Panc1 (cell line): Measurements from ENCODE around the gene RCBTB2. TPM values are rescaled to one million over a fixed set of nuclear protein-coding genes. Genes with fewer than 3 reads are reported as not detected.

ENCODE experiments used
- ATAC-seq: fragments of 200-7000 bp; cut with Tn5 transposase; 2 replicates; pipeline ENCODE4 v1.9.1; 2020; ENCODE audit warnings: mild to moderate bottlenecking, moderate library complexity
- BruUV-seq: library from RNA; stranded (reverse); fragments of 400-500 nt; replicated peaks from 2 replicates; lab custom pipeline; 2021; lab: Mats Ljungman, UMichigan
- CTCF ChIA-PET: fragments of 300-600 bp; sonication (Branson Sonifier 250); formaldehyde crosslinking; loops from one replicate; lab custom pipeline; 2022; ENCODE audit warnings: antibody characterized with exemption; lab: Charles Lee
- POLR2A ChIA-PET: fragments of 300-600 bp; sonication (Branson Sonifier 250); formaldehyde crosslinking; loops from one replicate; lab custom pipeline; 2022; ENCODE audit warnings: antibody characterized with exemption; lab: Charles Lee
- DNase-seq: peaks from one replicate; pipeline ENCODE4 v3.0.0-alpha.2; 2010; ENCODE audit warnings: low read depth, low spot score
- H3K27ac ChIP-seq: 2 replicates; pipeline ENCODE4 v1.5.1; 2011; ENCODE audit warnings: mild to moderate bottlenecking, low read length, inconsistent platforms
- H3K27me3 ChIP-seq: fragments of 200-500 bp; sonication (Bioruptor generic); 2 replicates; pipeline ENCODE4 v1.6.0; 2014; ENCODE audit warnings: low read length, inconsistent platforms; ENCODE audit not compliant: control insufficient read depth, insufficient read depth
- H3K36me3 ChIP-seq: fragments of 200-500 bp; sonication (Bioruptor generic); 2 replicates; pipeline ENCODE4 v1.5.1; 2014; ENCODE audit warnings: inconsistent platforms, mild to moderate bottlenecking, low read length, moderate library complexity; ENCODE audit not compliant: control insufficient read depth, insufficient read depth
- H3K4me1 ChIP-seq: 2 replicates; pipeline ENCODE4 v1.5.1; 2011; ENCODE audit warnings: inconsistent platforms, mild to moderate bottlenecking, low read length, moderate library complexity; ENCODE audit not compliant: control insufficient read depth, insufficient read depth
- H3K4me3 ChIP-seq, 2 experiments: 2 replicates each; pipeline ENCODE4 v1.5.1; 2011 to 2012; ENCODE audit warnings: low read depth in 2 of 2, low read length in 2 of 2, mild to moderate bottlenecking in 2 of 2, inconsistent platforms in 1 of 2, moderate library complexity in 1 of 2
- H3K9me3 ChIP-seq: fragments of 200-500 bp; sonication (Bioruptor generic); 2 replicates; pipeline ENCODE4 v1.5.1; 2014; ENCODE audit warnings: low read depth, mild to moderate bottlenecking, inconsistent platforms, low read length, moderate library complexity; ENCODE audit not compliant: control insufficient read depth, insufficient read depth
- POLR2AphosphoS5 ChIP-seq: IDR thresholded peaks from 2 replicates; pipeline ENCODE4 v1.6.1; 2012; ENCODE audit warnings: mild to moderate bottlenecking, low read depth, low read length, moderate library complexity
- SIN3A ChIP-seq: IDR thresholded peaks from 2 replicates; pipeline ENCODE4 v1.6.1; 2012; ENCODE audit warnings: low read depth, mild to moderate bottlenecking, low read length, moderate library complexity, borderline replicate concordance; ENCODE audit not compliant: insufficient read depth
- TCF7L2 ChIP-seq: IDR thresholded peaks from 2 replicates; pipeline ENCODE4 v1.6.1; 2011; ENCODE audit warnings: mild to moderate bottlenecking, low read depth, low read length, inconsistent platforms
- in situ Hi-C: cut with HindIII; loops from 2 replicates; pipeline ENCODE4 v1.10.0; 2016; ENCODE audit warnings: low sequenced_read_pairs, low pct_unique_long_range_greater_than_20kb
- intact Hi-C: fragments of 100-400 bp; cut with micrococcal nuclease; formaldehyde crosslinking; loops from one replicate; pipeline ENCODE4 v1.10.0; 2022; ENCODE audit not compliant: unreplicated experiment
- total RNA-seq: library from RNA; stranded (reverse); gene quantifications from one replicate; pipeline ENCODE4 v1.2.1, GENCODE V29; 2021; ENCODE audit not compliant: unreplicated experiment
- TF ChIP-seq, protein P1 (sequence below): fragments of 450-650 bp; IDR thresholded peaks from 2 replicates; pipeline ENCODE4 v1.5.1; 2017; ENCODE audit warnings: mild to moderate bottlenecking
- TF ChIP-seq, protein P2 (sequence below), 2 experiments: IDR thresholded peaks; 2 replicates each; pipeline ENCODE4 v1.6.1; 2011 to 2012; ENCODE audit warnings: low read depth in 2 of 2, control low read depth in 1 of 2, low read length in 1 of 2, mild to moderate bottlenecking in 1 of 2, moderate library complexity in 1 of 2; ENCODE audit not compliant: insufficient read depth in 1 of 2

The RCBTB2 gene
- total RNA-seq, 1 experiment from 2014 or later, result 4.4 TPM

DNA sequence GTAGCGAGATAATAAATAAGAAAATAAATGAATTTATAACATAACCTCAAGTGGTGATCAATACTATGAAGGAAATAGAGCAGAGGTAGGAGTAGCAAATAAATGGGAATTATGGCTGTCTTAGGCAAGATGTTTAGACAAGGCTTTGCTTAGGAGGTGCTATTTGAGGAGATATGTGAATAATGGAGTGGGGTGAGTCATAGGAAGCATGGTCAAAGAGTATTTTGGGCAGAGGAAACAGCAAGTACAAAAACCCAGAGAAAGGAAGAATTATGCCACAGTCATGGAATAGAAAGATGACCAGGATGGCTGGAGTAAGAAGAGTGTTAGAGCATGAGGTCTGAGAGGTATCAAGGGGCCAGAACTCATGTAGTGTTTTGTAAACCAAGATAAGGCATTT is 86.4 kb downstream of the RCBTB2 start:
- intact Hi-C loops, result no loop called here
- Histone ChIP-seq H3K9me3 (no peaks in the 10 kb centered on the region), H3K4me3 (no peak overlapping the region), H3K27me3 (no peaks in the 10 kb centered on the region), H3K4me1 (no peaks in the 10 kb centered on the region), H3K36me3 (no peaks in the 10 kb centered on the region; the same call in 1 of the 2 replicates), H3K27ac (no peak overlapping the region)
- TF ChIP-seq POLR2AphosphoS5, result no peak
- TF ChIP-seq TCF7L2, result no peak
- TF ChIP-seq, protein P1, sequence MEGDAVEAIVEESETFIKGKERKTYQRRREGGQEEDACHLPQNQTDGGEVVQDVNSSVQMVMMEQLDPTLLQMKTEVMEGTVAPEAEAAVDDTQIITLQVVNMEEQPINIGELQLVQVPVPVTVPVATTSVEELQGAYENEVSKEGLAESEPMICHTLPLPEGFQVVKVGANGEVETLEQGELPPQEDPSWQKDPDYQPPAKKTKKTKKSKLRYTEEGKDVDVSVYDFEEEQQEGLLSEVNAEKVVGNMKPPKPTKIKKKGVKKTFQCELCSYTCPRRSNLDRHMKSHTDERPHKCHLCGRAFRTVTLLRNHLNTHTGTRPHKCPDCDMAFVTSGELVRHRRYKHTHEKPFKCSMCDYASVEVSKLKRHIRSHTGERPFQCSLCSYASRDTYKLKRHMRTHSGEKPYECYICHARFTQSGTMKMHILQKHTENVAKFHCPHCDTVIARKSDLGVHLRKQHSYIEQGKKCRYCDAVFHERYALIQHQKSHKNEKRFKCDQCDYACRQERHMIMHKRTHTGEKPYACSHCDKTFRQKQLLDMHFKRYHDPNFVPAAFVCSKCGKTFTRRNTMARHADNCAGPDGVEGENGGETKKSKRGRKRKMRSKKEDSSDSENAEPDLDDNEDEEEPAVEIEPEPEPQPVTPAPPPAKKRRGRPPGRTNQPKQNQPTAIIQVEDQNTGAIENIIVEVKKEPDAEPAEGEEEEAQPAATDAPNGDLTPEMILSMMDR, result no peak
- TF ChIP-seq SIN3A, result no peak
- TF ChIP-seq, protein P2, sequence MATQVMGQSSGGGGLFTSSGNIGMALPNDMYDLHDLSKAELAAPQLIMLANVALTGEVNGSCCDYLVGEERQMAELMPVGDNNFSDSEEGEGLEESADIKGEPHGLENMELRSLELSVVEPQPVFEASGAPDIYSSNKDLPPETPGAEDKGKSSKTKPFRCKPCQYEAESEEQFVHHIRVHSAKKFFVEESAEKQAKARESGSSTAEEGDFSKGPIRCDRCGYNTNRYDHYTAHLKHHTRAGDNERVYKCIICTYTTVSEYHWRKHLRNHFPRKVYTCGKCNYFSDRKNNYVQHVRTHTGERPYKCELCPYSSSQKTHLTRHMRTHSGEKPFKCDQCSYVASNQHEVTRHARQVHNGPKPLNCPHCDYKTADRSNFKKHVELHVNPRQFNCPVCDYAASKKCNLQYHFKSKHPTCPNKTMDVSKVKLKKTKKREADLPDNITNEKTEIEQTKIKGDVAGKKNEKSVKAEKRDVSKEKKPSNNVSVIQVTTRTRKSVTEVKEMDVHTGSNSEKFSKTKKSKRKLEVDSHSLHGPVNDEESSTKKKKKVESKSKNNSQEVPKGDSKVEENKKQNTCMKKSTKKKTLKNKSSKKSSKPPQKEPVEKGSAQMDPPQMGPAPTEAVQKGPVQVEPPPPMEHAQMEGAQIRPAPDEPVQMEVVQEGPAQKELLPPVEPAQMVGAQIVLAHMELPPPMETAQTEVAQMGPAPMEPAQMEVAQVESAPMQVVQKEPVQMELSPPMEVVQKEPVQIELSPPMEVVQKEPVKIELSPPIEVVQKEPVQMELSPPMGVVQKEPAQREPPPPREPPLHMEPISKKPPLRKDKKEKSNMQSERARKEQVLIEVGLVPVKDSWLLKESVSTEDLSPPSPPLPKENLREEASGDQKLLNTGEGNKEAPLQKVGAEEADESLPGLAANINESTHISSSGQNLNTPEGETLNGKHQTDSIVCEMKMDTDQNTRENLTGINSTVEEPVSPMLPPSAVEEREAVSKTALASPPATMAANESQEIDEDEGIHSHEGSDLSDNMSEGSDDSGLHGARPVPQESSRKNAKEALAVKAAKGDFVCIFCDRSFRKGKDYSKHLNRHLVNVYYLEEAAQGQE (IDR thresholded peaks at IDR 0.05; ENCODE audit: insufficient read depth in 1 of 2, low read depth in 2 of 2, low read length in 1 of 2), result no peak
- POLR2A ChIA-PET, result no interaction called here
- DNase-seq (no peak), ATAC-seq (no peak)
- CTCF ChIA-PET, result no interaction called here
- in situ Hi-C loops, result no loop called here
- BruUV-seq, result no TSS peak

DNA sequence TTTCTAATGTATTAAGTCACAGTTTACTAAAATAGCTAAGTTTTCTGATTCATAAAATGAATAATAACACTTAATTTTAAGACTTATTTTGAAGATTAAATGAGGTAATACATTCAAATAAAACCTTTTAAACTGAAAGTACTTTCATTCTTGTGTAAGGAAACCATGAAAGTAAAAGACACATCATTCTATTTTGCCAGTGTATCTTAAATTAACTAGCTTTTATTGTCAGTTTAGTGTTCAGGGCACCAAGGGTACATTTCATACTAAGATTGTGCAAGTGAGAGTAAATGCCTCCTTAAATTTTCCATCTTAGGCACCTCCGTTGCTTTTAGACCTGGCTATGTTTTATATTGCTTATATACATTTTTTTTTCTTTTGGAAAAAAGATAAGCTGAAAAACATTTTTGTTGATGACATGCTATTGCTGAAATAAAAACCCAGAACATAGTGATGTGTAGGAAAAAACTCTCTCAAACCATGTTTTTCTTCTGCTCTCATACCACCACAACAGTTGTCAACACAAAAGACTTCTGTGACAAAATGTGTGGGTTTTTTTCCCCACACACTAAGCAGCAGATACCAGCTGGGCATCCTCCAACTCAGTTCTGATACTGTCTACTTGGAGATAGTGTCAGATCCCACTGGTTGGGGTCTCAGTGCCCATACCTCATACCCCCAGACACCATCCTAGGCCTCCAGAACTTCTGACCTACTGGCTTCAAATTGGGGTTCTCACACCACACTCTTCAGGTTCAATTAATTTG is 89.3 kb downstream of the RCBTB2 start:
- H3K27me3 ChIP-seq, result no peaks in the 10 kb centered on the region
- TF ChIP-seq POLR2AphosphoS5, result no peak
- TF ChIP-seq TCF7L2, result no peak
- TF ChIP-seq SIN3A, result no peak
- TF ChIP-seq, protein P2 (IDR thresholded peaks at IDR 0.05; ENCODE audit: insufficient read depth in 1 of 2, low read depth in 2 of 2, low read length in 1 of 2), result no peak
- TF ChIP-seq, protein P1, result no peak
- ChIA-PET POLR2A (interaction anchor here (0.6 kb wide), 1 partner anchor 135 kb away, joined by 4 read pairs; no protein-coding TSS in a partner anchor), CTCF (no interaction called here)
- BruUV-seq, result no TSS peak
- H3K4me3 ChIP-seq, result no peak overlapping the region
- ATAC-seq (no peak), DNase-seq (no peak)
- intact Hi-C loops (no loop called here), in situ Hi-C loops (no loop called here)
- no peaks in the 10 kb centered on the region for H3K4me1 ChIP-seq
- H3K36me3 ChIP-seq, result no peaks in the 10 kb centered on the region; the same call in 1 of the 2 replicates
- no peak overlapping the region for H3K27ac ChIP-seq
- no peaks in the 10 kb centered on the region for H3K9me3 ChIP-seq
